HEK293 (cell line): Measurements from ENCODE around the gene SMTNL2.
"Not testable (repeated sequence)": the region's sequence is repeated elsewhere in the genome, so short reads cannot be mapped to it uniquely, and the experiment has no call there.

Experiments
- CTCF ChIA-PET: fragments of 350-600 bp; formaldehyde crosslinking; extraction: SDS; loops from one replicate; lab custom pipeline; 2021; ENCODE audit warnings: antibody characterized with exemption; lab: Yijun Ruan, JAX
- POLR2A ChIA-PET: fragments of 300-600 bp; formaldehyde crosslinking; extraction: SDS; loops from one replicate; lab custom pipeline; 2020; ENCODE audit warnings: antibody characterized with exemption, inconsistent platforms; lab: Yijun Ruan, JAX
- H3K27ac ChIP-seq: fragments of 200-500 bp; sonication (Bioruptor generic); 2 replicates; pipeline ENCODE4 v1.5.1; 2014; ENCODE audit warnings: low read depth, low read length, control low read depth, inconsistent platforms; ENCODE audit errors: extremely low read depth
- H3K36me3 ChIP-seq, 2 experiments: fragments of 200-500 bp in 1 of 2; sonication (Bioruptor generic) in 1 of 2; 1 replicate in 1 of 2; 2 replicates in 1 of 2; pipeline ENCODE4 v1.5.1; 2014 to 2017; ENCODE audit warnings: inconsistent platforms in 2 of 2, low read length in 2 of 2; ENCODE audit not compliant: control insufficient read depth in 2 of 2, insufficient read depth in 1 of 2
- H3K4me1 ChIP-seq: fragments of 200-500 bp; sonication (Bioruptor generic); 2 replicates; pipeline ENCODE4 v1.5.1; 2014; ENCODE audit warnings: mild to moderate bottlenecking, low read length, inconsistent platforms; ENCODE audit not compliant: control insufficient read depth, insufficient read depth
- H3K4me3 ChIP-seq: 2 replicates; pipeline ENCODE4 v1.5.1; 2011; ENCODE audit warnings: low read depth, mild to moderate bottlenecking, control low read depth, low read length, moderate library complexity
- H3K9me3 ChIP-seq: fragments of 200-500 bp; sonication (Bioruptor generic); 2 replicates; pipeline ENCODE4 v1.5.1; 2014; ENCODE audit warnings: low read depth, low read length, inconsistent platforms; ENCODE audit not compliant: control insufficient read depth, insufficient read depth
- EGR2 ChIP-seq: fragments of 450-650 bp; formaldehyde crosslinking; IDR thresholded peaks from 2 replicates; pipeline ENCODE4 v1.5.1; 2016; ENCODE audit warnings: low read depth, missing biosample characterization, missing genetic modification characterization
- KLF7 ChIP-seq: fragments of 450-650 bp; formaldehyde crosslinking; IDR thresholded peaks from 2 replicates; pipeline ENCODE4 v1.5.1; 2016; ENCODE audit warnings: missing biosample characterization, missing genetic modification characterization, borderline replicate concordance
- WT1 ChIP-seq: fragments of 450-650 bp; formaldehyde crosslinking; IDR thresholded peaks from 2 replicates; pipeline ENCODE4 v1.5.1; 2016; ENCODE audit warnings: missing biosample characterization, missing genetic modification characterization
- ZFHX2 ChIP-seq: fragments of 450-650 bp; formaldehyde crosslinking; conservative IDR thresholded peaks from 2 replicates; pipeline ENCODE4 v1.5.1; 2016; ENCODE audit warnings: missing biosample characterization, missing genetic modification characterization
- ZNF10 ChIP-seq: fragments of 450-650 bp; formaldehyde crosslinking; IDR thresholded peaks from 2 replicates; pipeline ENCODE4 v1.5.1; 2017; ENCODE audit warnings: missing biosample characterization, missing genetic modification characterization
- ZNF366 ChIP-seq: fragments of 450-650 bp; formaldehyde crosslinking; conservative IDR thresholded peaks from 2 replicates; pipeline ENCODE4 v1.5.1; 2016; ENCODE audit warnings: missing biosample characterization, missing genetic modification characterization
- ZNF513 ChIP-seq: fragments of 450-650 bp; IDR thresholded peaks from 2 replicates; pipeline ENCODE4 v1.5.1; 2018; ENCODE audit warnings: missing biosample characterization, missing genetic modification characterization
- ZNF560 ChIP-seq: fragments of 450-650 bp; formaldehyde crosslinking; IDR thresholded peaks from 2 replicates; pipeline ENCODE4 v1.5.1; 2017; ENCODE audit warnings: missing biosample characterization, missing genetic modification characterization, borderline replicate concordance
- ZNF626 ChIP-seq: fragments of 450-650 bp; sonication (Bioruptor Pico); formaldehyde crosslinking; IDR thresholded peaks from 2 replicates; pipeline ENCODE4 v1.5.1; 2018; ENCODE audit warnings: missing biosample characterization, missing genetic modification characterization, inconsistent platforms
- TF ChIP-seq, protein P1 (sequence below): fragments of 450-650 bp; formaldehyde crosslinking; IDR thresholded peaks from 2 replicates; pipeline ENCODE4 v1.5.1; 2016; ENCODE audit warnings: missing biosample characterization, missing genetic modification characterization
- TF ChIP-seq, protein P2 (sequence below): fragments of 450-650 bp; formaldehyde crosslinking; IDR thresholded peaks from 2 replicates; pipeline ENCODE4 v1.5.1; 2016; ENCODE audit warnings: missing biosample characterization, missing genetic modification characterization, low read depth

The SMTNL2 gene

DNA sequence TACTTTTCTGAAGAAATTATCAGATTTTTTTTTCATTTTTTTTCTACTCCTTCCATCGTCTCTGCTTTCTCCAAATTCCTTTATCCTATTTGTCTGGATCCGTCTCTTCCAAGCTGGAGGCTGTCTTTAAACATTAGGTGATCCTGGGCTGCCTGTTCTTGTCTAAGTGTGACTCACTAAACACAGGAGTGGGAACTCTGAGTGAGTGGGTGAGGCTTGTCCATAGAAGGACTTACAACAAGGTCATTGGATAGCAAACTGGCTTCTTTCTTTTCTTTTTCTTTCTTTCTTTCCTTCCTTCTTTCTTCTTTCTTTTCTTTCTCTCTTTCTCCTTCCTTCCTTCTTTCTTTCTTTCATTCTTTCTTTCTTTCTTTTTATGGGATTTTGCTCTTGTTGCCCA is 38.9 kb downstream of the SMTNL2 start:
- TF ChIP-seq ZFHX2 (tag by site-specific recombination) (peak; percentile 60), ZNF10 (tag by site-specific recombination) (no peak), EGR2 (tag by site-specific recombination) (peak; percentile 68), ZNF366 (tag by site-specific recombination) (peak; percentile 86), ZNF513 (no peak)
- TF ChIP-seq, protein P1, sequence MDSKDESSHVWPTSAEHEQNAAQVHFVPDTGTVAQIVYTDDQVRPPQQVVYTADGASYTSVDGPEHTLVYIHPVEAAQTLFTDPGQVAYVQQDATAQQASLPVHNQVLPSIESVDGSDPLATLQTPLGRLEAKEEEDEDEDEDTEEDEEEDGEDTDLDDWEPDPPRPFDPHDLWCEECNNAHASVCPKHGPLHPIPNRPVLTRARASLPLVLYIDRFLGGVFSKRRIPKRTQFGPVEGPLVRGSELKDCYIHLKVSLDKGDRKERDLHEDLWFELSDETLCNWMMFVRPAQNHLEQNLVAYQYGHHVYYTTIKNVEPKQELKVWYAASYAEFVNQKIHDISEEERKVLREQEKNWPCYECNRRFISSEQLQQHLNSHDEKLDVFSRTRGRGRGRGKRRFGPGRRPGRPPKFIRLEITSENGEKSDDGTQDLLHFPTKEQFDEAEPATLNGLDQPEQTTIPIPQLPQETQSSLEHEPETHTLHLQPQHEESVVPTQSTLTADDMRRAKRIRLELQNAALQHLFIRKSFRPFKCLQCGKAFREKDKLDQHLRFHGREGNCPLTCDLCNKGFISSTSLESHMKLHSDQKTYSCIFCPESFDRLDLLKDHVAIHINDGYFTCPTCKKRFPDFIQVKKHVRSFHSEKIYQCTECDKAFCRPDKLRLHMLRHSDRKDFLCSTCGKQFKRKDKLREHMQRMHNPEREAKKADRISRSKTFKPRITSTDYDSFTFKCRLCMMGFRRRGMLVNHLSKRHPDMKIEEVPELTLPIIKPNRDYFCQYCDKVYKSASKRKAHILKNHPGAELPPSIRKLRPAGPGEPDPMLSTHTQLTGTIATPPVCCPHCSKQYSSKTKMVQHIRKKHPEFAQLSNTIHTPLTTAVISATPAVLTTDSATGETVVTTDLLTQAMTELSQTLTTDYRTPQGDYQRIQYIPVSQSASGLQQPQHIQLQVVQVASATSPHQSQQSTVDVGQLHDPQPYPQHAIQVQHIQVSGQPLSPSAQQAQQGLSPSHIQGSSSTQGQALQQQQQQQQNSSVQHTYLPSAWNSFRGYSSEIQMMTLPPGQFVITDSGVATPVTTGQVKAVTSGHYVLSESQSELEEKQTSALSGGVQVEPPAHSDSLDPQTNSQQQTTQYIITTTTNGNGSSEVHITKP = peak; percentile 41; the same call in 1 of the 2 replicates
- no peak overlapping the region for H3K4me3 ChIP-seq
- H3K27ac ChIP-seq = no peak overlapping the region
- no peaks in the 10 kb centered on the region for H3K9me3 ChIP-seq
- H3K4me1 ChIP-seq = no peaks in the 10 kb centered on the region; the same call in 1 of the 2 replicates
- ChIA-PET CTCF (interaction anchor here (0.6 to 7.2 kb wide), 7 partner anchors 8 to 942 kb away, joined by 3 to 289 read pairs (median 4); no protein-coding TSS in a partner anchor), POLR2A (no interaction called here)
- H3K36me3 ChIP-seq = no peaks in the 10 kb centered on the region

GRCh38 chr17:4624451-4624911 is 40.2 kb downstream of the SMTNL2 start:
- POLR2A ChIA-PET = interaction anchor here (0.6 to 2.8 kb wide), 2 partner anchors 56 to 58 kb away, joined by 5 to 12 read pairs; no protein-coding TSS in a partner anchor
- not testable (repeated sequence) for H3K4me1 ChIP-seq, H3K36me3 ChIP-seq, H3K27ac ChIP-seq, H3K4me3 ChIP-seq, H3K9me3 ChIP-seq
- CTCF ChIA-PET = interaction anchor here (0.6 to 7.2 kb wide), 17 partner anchors 8 to 1237 kb away, joined by 3 to 289 read pairs (median 5); partner anchors contain the start of gene GGT6

DNA sequence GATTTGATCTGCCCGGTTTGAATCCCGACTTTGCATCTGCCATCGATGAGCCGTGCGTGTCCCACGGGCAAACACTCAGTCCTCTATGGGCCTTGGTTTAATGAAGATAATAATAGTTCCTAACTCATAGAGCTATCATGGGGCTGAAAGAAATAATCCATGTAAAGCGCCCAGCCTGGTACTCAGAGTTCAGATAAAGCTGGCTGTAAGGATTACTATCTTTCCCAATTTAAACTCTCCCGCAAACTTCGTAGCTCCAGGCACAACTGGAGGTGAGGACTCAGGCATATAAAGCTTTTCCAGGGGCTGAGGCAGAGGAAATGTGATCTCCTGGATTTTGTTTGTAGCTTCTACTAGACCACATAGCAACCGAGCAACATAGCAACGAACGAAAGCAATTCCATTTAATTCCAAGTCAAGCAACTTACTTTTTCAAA is 40.9 kb downstream of the SMTNL2 start:
- H3K9me3 ChIP-seq = no peaks in the 10 kb centered on the region
- POLR2A ChIA-PET = interaction anchor here (0.6 to 2.8 kb wide), 2 partner anchors 56 to 58 kb away, joined by 5 to 12 read pairs; no protein-coding TSS in a partner anchor
- no peaks in the 10 kb centered on the region; the same call in 1 of the 2 replicates for H3K4me1 ChIP-seq
- H3K36me3 ChIP-seq = no peaks in the 10 kb centered on the region
- no peak for TF ChIP-seq ZNF626 (tag by site-specific recombination)
- TF ChIP-seq, protein P2, sequence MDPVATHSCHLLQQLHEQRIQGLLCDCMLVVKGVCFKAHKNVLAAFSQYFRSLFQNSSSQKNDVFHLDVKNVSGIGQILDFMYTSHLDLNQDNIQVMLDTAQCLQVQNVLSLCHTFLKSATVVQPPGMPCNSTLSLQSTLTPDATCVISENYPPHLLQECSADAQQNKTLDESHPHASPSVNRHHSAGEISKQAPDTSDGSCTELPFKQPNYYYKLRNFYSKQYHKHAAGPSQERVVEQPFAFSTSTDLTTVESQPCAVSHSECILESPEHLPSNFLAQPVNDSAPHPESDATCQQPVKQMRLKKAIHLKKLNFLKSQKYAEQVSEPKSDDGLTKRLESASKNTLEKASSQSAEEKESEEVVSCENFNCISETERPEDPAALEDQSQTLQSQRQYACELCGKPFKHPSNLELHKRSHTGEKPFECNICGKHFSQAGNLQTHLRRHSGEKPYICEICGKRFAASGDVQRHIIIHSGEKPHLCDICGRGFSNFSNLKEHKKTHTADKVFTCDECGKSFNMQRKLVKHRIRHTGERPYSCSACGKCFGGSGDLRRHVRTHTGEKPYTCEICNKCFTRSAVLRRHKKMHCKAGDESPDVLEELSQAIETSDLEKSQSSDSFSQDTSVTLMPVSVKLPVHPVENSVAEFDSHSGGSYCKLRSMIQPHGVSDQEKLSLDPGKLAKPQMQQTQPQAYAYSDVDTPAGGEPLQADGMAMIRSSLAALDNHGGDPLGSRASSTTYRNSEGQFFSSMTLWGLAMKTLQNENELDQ (tag by site-specific recombination) = no peak
- TF ChIP-seq ZNF560 (tag by site-specific recombination) = no peak
- no peak for TF ChIP-seq WT1 (tag by site-specific recombination)
- no peak for TF ChIP-seq KLF7 (tag by site-specific recombination)
- H3K27ac ChIP-seq = no peak overlapping the region
- H3K4me3 ChIP-seq = no peak overlapping the region
- CTCF ChIA-PET = interaction anchor here (0.6 to 7.2 kb wide), 29 partner anchors 8 to 1236 kb away, joined by 3 to 289 read pairs (median 4); partner anchors contain the start of genes GGT6 and SMTNL2
